NB4 (cell line): ENCODE data around the gene ZNF689.

Experiments used
- CTCF ChIP-seq: IDR thresholded peaks from one replicate; pipeline ENCODE4 v1.5.1; 2012; ENCODE audit warnings: low read depth, low read length
- MAX ChIP-seq: IDR thresholded peaks from 2 replicates; pipeline ENCODE4 v1.6.1; 2011; ENCODE audit warnings: low read depth, low read length
- MYC ChIP-seq: IDR thresholded peaks from 2 replicates; pipeline ENCODE4 v1.6.1; 2011; ENCODE audit warnings: low read depth, low read length
- POLR2A ChIP-seq: IDR thresholded peaks from 2 replicates; pipeline ENCODE4 v1.6.1; 2011; ENCODE audit warnings: mild to moderate bottlenecking; ENCODE audit not compliant: insufficient read length; ENCODE audit errors: extremely low read depth

- no peak for TF ChIP-seq POLR2A
- no peak for TF ChIP-seq MAX
- TF ChIP-seq CTCF, result no peak
- TF ChIP-seq MYC, result no peak
These were observed 37.0 kb upstream of the ZNF689 start for GRCh38 chr16:30647274-30647571.
